DMS114 treated with DMSO at 0.1 percent for 48 hours (cell line): ENCODE measurements around the gene SYNDIG1L.
A peak's percentile ranks its signal among the peaks of the same experiment; 100 is the strongest.
"Not testable (repeated sequence)": the region's sequence is repeated elsewhere in the genome, so short reads cannot be mapped to it uniquely, and the experiment has no call there.

ENCODE experiments used
- DNase-seq: peaks from one replicate; lab custom pipeline; 2025; ENCODE audit not compliant: unreplicated experiment; lab: John Stamatoyannopoulos, UW

SYNDIG1L gene

DNA sequence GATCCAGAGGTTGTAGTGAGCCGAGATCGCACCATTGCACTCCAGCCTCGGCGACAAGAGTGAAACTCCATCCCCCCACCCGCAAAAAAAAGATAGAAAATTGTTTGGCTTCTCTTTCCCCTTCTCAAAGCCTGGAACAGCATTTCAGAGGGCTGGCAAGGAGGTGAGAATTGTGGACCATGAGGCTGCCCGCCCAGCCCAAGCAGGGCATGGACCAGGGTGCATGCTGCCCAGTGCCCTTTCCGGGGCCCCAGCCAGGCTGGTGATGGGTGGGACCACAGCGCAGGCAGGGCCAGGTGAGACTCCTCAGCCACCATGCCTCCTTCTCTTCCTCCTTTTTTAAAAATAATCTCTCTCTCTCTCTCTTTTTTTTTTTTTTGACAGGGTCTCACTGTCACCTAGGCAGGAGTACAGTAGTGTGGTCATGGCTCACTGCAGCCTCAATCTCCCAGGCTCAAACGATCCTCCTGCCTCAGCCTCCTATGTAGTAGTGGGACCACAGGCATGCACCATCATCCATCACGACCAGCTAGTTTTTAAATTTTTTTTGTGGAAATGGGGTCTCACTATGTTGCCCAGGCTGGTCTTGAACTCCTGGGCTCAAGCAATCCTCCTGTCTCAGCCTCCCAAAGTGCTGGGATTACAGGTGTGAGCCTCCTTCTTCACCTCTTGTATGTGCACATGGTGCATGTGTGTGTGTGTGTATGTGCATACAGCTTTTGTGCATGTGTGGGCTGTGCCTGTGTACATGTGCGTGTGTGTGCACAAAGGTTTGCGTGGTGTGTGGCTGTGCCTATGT, 22.2 kb downstream of the SYNDIG1L start:
- no peak for DNase-seq

DNA sequence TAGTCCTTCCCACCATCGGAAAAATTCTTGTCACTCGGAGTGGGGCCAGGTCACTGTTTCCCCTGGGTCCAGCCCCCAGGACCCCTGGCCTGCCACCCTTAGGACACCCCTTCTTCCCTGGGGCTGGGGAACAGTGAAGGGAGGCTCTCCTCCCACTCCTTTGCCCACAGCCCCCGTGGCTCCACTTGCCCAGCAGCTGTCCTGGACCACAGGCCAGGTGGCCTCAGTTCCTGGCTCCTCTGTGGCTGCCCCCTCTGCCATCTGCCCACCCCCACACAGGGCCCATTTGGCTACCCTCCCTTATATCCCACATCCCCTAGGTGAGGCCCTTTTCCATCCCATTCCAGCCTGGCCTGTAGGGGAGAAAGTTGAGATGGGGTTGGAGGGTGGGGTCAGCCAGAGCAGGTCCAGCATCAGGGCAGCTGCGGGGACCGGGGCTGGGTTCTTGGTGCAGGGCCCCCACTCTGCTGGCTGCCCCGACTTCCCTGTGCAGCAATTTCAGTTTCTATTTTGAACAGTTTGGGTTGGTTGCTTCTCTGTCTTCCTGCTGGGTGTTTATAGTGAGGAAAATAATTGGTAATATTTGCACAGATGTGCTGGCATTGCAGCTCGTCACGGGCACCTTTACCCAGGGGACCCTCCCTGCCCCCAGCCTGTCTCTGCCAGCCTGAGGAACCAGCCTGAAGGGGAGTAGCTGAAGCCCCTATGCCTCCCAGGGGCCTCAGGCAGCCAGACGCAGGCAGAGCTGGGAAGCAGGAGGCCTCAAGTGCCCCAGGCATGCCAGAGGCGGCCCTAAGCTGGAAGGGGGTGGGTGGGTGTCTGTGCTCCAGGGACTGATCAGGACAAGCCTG, 23.4 kb downstream of the SYNDIG1L start:
- DNase-seq = no peak

DNA sequence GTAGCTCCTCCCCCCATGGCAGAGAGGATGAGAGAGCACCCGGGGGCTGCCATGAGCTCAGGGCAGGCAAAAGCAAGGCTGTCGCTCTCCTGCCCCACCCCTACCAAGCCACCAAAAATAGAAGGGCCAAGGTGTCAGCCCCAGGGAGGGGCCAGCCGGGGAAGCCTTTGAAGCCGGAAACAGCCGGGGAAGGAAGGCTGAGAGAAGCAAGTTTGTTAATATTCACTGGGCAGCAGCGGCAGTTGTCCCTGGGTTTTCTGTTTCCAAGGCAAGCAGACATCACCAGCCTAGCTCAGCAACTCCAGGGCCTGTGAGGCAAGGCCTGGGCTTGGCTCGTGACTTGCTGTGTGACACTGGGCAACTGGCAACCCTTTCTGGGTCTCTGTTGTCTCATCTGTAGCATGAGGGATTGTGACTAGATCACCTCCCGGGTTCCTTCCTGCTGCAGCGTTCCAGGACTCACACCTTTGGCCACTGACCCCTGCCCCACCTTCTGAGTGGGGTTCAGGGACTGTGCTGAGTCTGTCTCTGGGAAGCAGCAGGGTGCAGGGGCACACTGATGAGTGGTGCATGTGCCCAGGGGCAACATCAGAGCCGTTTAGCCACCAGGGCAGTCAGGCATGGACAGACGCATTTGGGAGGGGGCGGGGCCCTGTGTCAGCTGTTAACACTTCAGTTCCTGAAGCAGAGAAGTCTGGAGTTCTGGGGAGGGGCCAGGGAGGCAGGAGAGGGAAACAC, 24.3 kb downstream of the SYNDIG1L start:
- DNase-seq = no peak

DNA sequence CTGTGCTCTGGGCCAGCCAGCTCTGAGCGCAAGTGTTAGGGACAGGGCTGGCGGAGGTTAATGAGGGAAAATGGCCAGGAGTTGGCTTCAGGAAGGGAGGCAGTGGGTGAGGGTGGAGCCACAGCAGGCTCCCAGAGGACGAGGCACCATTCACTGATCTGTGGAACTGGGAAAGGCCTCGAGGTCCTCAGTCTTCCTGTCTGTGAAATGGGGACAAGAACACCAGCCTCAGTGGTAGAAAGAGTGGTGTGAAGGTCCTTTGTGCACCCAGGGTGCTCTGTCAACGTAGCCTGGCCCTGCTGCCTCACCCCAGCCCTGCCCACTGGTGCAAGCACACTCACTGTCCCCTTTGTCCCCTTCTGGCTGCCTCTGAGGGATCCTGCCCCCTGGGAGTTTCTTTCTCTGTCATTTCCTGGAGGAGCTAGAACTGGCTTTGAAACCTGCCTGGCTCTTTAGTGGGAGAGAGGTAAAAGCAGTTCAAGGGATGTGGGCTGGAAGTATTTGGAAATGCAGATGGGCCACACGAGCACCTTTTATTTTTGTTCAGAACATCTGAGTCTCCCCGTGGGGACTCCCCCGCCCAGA, 25.0 kb downstream of the SYNDIG1L start:
- DNase-seq = no peak

DNA sequence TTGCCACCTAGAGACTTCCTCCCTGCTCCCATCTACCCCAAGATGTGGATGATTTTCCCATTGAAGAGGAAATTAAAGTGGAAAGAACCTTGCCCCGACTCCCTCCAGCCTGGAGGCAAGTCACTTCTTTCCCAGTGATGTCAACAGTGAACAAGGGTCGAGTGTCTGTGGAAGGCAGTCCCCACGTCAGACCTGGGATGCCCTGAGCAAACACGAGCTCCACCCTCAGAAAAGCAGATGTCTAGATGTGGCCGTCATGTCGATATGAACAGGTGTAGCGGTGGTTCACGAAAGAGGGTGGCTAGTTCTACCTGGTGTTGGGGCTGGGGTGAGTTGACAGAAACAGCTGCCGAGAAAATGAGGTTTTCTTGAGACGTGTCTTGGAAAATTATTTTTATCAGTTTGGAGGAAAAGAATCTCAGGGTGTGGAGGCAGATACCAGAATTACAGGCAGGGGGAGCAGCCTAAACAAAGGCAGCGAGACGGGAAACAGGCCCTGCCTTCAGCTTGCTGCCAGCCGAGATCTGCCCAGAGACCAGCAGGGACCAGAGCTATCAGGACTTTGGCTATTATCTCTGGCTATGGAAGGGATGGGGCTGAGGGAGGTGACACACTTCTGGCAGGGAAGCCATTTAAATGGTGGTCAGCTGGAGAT, 25.9 kb downstream of the SYNDIG1L start:
- peak; percentile 6 for DNase-seq

DNA sequence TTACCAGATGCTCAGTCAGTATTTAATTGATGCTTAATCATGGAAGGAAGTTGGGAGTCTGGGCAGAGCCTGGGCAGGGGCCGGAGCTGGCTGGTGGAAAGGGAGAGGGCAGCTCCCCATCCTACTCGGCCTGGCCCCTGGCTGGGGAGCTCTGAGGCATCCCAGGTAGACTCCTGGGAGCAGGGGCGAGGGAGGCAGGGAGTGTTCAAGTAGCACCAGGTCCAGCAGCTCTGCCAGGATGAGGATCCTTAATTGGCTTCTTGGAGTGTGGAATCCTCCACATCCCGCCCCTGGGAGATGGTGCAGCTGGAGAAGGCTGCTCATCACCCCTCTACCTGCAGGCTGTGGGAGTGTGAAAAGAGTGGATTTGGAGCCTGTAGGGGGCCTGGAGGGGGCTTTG, 30.9 kb downstream of the SYNDIG1L start:
- DNase-seq = no peak

DNA sequence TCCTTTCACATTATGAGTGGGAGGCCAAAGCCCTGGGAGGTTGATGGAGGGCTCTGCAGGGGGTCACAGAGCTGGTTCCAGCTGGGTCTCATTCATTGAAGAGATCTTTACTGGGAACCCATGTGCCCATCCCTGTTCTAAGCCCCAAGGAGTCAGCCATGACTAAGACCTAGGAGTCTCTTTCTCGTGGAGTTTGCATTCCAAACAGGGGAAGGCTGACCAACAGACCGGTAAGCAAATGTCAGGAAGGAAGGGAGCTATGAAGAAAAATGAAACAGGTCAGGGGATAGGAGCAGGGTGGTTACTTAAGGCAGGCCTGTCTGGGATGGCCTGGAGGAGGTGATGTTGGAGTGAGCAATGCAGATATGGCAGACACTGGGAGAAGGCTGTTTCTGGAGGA, 31.5 kb downstream of the SYNDIG1L start:
- no peak for DNase-seq

DNA sequence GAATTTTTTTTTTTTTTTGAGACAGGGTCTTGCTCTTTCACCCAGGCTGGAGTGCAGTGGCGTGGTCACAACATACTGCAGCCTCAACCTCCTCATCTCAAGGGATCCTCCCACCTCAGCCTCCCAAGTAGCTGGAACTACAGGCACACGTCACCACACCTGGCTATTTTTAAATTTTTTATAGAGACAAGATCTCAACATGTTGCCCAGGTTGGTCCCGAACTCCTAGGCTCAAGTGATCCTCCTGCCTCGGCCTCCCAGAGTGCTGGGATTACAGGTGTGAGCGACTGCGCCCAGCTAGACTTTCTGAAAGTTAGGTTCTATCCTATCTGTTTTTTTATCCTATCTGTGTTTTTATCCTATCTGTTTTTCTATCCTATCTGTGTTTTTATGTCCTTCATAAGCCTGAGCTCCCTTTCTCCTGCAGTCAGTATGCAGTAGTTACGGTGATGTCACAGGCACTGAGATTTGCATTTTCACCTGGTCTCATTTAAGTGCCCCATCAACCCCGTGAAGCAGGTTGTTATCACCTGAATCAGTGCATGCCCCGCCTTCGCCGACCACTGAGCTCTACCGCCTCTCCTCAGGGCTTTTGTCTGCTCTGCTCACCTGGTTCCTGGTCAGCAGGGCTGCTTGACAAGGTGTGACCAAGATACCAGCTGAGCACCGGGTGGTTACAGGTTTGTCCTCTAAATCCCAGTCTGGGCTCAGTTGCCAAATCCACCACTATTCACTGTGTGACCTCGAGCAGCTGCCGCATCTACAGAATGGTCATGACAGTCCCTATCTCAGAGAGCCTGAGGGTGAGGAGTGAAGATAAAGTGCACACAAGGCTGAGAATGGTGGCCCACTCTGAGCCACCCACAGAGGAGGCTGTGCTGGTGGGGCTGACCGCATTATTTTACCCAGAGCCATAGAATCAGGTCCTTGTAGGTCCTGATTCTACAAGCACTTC, 33.1 kb downstream of the SYNDIG1L start:
- DNase-seq = no peak

DNA sequence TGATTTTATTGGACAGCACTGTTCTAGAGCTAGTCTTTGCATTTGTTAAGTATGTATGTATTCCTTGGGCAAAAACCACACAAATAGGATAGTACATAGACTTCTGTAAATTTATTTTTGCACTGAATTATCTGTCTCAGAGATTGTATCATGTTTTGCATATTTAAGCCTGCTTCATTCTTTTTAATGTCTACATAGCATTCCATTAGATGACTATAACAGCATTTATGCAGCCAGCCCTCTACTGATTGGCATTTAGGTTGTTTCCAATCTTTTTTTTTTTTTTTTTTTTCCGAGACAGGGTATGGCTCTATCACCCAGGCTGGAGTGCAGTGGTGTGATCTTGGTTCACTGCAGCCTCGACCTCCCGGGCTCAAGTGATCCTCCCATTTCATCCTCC, 34.5 kb downstream of the SYNDIG1L start:
- DNase-seq = no peak

DNA sequence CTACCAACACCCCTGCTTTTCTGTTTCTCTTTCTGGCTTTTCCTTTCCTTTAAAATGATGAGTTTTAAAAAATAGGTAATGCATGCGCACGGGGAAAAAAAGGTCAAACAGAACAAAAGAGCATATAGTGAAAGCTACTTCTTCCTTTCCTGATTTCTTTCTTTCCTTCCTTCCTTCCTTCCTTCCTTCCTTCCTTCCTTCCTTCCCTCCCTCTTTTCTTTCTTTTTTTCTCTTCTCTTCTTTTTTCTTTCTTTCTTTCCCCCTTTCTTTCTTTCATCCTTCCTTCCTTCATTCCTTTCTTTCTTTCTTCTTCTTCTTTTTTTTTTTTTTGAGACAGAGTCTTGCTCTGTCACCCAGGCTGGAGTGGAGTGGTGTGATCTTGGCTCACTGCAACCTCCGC, 35.5 kb downstream of the SYNDIG1L start:
- not testable (repeated sequence) for DNase-seq

DNA sequence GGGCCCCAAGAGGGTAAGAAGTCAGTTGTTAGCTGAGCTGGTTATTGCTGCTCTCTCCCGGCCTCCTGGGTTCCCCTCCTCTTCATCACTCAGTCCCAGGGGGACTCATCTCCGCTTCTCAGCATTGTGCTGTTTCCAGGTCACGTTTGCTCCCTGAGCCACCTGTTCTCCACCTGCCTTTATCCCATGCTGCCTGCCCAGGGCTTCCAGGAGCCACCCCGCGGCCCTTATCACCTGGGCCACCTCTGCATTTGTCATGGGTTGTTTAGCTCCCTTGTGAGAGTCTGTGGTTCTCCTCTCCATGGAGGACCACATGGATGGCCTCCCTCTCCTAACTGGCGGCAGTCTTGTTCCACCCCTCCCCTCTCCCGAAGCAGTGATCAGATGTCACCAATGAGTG, 36.0 kb downstream of the SYNDIG1L start:
- no peak for DNase-seq

DNA sequence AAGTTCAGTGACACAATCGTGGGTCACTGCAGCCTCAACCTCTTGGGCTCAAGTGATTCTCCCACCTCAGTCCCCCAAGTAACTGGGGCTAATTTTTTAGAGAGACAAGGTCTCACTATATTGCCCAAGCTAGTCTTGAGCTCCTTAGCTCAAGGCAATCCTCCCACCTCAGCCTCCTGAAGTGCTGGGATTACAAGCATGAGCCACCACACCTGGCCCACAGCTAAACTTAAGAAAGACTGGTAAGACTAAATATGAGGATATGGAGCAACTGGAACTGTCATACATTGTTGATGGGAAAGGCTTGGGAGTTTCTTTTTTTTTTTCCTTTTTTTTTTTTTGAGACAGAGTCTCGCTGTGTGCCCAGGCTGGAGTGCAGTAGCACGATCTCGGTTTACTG, 43.8 kb downstream of the SYNDIG1L start:
- no peak for DNase-seq

DNA sequence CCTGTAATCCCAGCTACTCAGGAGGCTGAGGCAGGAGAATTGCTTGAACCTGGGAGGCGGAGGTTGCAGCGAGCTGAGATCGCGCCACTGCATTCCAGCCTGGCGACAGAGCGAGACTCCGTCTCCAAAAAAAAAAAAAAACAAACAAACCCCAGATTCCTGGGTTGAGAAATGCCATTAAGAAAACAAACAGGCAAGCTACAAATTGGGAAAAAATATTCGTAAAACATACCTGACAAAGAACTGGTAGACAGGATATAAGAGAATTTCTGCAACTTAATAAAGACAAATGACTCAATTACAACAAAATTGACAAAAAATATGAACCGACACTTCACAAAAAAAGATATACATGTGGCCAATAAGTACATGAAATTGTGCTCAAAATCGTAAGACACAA, 44.4 kb downstream of the SYNDIG1L start:
- DNase-seq = not testable (repeated sequence)

DNA sequence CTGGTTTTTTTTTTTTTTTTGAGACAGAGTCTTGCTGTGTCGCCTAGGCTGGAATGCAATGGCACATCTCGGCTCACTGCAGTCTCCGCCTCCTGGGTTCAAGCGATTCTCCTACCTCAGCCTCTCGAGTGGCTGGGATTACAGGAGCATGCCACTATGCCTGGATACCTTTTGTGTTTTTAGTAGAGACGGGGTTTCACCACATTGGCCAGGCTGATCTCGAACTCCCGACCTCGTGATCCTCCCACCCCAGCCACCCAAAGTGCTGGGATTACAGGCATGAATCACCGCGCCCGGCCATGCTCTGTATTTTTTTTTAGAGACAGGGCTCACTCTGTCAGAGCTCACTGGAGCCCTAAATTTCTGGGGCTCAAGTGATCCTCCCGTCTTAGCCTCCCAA, 45.2 kb downstream of the SYNDIG1L start:
- DNase-seq = no peak

DNA sequence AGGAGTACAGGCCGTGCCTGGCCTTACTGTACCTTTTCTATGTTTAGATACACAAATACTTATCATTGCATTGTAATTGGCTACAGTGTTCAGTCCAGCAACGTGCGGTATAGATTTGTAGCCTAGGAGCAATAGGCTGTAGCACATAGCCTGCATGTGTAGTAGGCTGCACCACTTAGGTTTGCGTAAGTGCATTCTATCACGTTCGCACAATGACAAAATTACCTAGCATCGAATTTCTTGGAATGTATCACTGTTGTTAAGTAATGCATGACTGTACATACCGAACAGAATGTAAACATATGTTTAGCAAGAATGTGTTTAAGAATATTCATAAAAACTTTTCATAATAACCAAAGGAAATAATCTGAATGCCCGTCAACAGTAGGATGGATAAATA, 45.8 kb downstream of the SYNDIG1L start:
- no peak for DNase-seq

DNA sequence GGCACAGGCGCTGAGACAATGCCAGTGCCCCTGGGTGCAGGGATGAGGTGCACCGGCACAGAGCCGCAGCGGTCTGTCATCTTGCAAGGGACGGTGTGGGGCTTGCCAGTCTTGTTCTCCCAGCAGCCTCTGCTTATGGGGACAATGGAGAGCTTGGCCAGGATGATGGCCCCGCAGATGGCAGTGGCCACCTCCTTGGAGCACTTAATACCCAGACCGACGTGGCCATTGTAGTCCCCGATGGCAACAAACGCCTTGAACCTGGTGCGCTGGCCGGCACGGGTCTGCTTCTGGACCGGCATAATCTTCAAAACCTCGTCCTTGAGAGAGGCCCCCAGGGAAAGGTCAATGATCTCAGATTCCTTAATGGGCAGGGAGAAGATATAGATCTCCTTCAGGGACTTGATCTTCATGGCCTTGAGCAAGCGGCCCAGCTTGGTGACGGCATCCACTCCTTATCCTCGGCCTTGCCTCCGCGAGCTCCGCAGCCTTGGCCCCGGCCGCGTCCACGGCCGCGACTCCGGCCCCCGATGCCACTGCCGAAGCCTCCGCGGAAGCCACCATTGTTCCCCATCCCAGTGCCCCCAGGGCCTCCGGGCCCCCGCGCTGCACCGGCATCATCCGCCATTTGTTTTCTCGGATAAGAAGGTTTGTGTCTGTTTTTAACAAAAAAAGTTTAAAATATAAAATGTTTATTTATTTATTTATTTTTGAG, 47.9 kb downstream of the SYNDIG1L start:
- DNase-seq = no peak

DNA sequence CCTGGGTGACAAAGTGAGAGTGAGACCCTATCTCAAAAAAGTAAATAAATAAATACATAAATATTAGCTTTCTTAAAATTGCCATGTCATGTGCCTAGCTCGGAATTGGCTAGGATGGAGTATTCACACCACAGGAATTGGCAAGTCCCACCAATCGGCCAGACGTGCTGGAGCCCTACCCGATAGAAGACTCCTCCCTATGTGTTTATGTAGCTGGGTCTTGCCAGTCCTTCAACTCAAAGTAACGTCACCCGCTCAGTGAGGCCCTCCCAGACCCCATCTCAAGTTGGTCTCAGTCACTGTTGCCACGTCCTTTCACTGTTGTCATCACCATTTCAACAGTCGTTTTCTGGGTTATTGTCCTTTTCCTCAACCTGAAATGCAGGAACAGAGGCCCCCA, 57.6 kb downstream of the SYNDIG1L start:
- DNase-seq = no peak

DNA sequence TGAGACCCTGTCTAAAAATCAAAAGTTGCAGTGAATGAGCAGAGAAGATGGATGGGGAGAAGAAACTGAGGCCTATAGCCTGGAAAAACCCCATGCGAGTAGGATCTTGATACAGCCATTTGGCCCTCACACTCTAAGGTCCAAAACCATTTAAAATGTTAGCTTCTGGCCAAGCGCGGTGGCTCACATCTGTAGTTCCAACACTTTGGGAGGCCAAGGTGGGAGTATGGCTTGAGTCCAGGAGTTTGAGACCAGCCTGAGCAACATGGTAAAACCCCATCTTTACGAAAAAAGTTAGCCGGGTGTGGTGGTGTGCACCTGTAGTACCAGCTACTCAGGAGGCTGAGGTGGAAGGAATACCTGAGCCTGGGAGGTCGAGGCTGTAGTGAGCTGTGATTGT, 58.0 kb downstream of the SYNDIG1L start:
- DNase-seq = no peak

DNA sequence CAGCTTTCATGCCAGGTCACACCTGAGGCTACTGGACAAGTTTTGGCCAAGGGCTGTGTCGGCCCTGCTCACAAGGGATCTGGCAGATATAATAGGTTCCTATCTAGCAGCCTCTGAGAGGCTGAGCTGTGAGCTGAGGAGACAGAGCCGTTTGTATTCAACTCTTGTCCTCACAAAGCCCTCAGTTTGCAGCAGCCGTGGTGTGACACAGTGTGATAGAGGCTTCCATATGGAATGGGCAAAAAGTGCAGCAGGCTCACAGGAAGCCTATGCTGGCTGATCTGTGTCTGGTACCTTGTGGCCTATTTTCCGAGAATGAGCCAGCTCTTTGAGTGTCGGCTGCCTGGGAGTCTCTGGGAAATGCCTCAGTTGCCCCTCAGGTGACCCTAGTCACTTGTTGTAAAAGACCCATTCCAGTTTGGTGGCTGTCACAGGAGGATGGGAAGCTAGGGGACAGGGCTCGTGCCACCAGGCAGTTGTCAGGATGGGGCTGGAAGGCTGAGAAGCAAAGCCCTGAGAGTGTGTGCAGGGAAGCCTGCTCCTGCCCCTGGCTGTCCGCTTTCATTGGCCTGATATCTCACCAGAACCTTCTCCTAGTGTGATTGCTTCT, 61.6 kb downstream of the SYNDIG1L start:
- no peak for DNase-seq
